NCI-H510A treated with DMSO at 0.1 percent for 48 hours (cell line): ENCODE data around the gene VCAM1.
A peak's percentile ranks its signal among the peaks of the same experiment; 100 is the strongest.

Experiments used
- DNase-seq: peaks from one replicate; lab custom pipeline; 2025; lab: John Stamatoyannopoulos, UW

The VCAM1 gene

GRCh38 chr1:100724281-100724680, 4.7 kb downstream of the VCAM1 start:
- DNase-seq, result no peak

- DNase-seq, result no peak
Observed at GRCh38 chr1:100730130-100730529, 10.6 kb downstream of the VCAM1 start.

GRCh38 chr1:100731309-100731708, 11.8 kb downstream of the VCAM1 start:
- DNase-seq, result no peak

- DNase-seq, result no peak
Observed at GRCh38 chr1:100731758-100732157, 12.2 kb downstream of the VCAM1 start.

GRCh38 chr1:100734676-100735075, 15.1 kb downstream of the VCAM1 start:
- DNase-seq, result no peak

GRCh38 chr1:100735244-100735643, 15.7 kb downstream of the VCAM1 start:
- DNase-seq, result no peak

GRCh38 chr1:100736324-100736723, 16.8 kb downstream of the VCAM1 start:
- DNase-seq, result no peak

- peak; percentile 29 for DNase-seq
Observed at GRCh38 chr1:100736746-100737145, 17.2 kb downstream of the VCAM1 start.

- DNase-seq, result no peak
Observed at GRCh38 chr1:100746542-100746932, 27.0 kb downstream of the VCAM1 start.

GRCh38 chr1:100747771-100748170, 28.2 kb downstream of the VCAM1 start:
- DNase-seq, result no peak

- no peak for DNase-seq
Observed at GRCh38 chr1:100750005-100750885, 30.7 kb downstream of the VCAM1 start.

- no peak for DNase-seq
Observed at GRCh38 chr1:100752791-100753190, 33.2 kb downstream of the VCAM1 start.

- no peak for DNase-seq
Observed at GRCh38 chr1:100757946-100758345, 38.4 kb downstream of the VCAM1 start.

GRCh38 chr1:100759188-100759587, 39.6 kb downstream of the VCAM1 start:
- DNase-seq, result no peak

- DNase-seq, result no peak
Observed at GRCh38 chr1:100760511-100760910, 41.0 kb downstream of the VCAM1 start.

GRCh38 chr1:100762461-100762860, 42.9 kb downstream of the VCAM1 start:
- DNase-seq, result no peak

GRCh38 chr1:100767176-100767890, 47.8 kb downstream of the VCAM1 start:
- no peak for DNase-seq

GRCh38 chr1:100769323-100769722, 49.8 kb downstream of the VCAM1 start:
- DNase-seq, result no peak

GRCh38 chr1:100769906-100770646, 50.5 kb downstream of the VCAM1 start:
- DNase-seq, result no peak

- no peak for DNase-seq
Observed at GRCh38 chr1:100773444-100773843, 53.9 kb downstream of the VCAM1 start.

GRCh38 chr1:100774370-100774769, 54.8 kb downstream of the VCAM1 start:
- DNase-seq, result no peak

- no peak for DNase-seq
Observed at GRCh38 chr1:100775483-100775882, 55.9 kb downstream of the VCAM1 start.

- DNase-seq, result no peak
Observed at GRCh38 chr1:100778748-100779147, 59.2 kb downstream of the VCAM1 start.
